GM23338 (cell line): ENCODE results near the gene ENOPH1. TPM values are rescaled to one million over a fixed set of nuclear protein-coding genes. Genes with fewer than 3 reads are reported as not detected.

ENCODE experiments used
- ATAC-seq: fragments of 200-7000 bp; cut with Tn5 transposase; 3 replicates; pipeline ENCODE4 v1.9.1; 2020
- DNase-seq: peaks from one replicate; pipeline ENCODE4 v3.0.0-alpha.2; 2015; ENCODE audit warnings: low spot score
- H2AFZ ChIP-seq: fragments of 200-600 bp; sonication (generic); 2 replicates; pipeline ENCODE4 v1.8.0; 2016; ENCODE audit warnings: antibody characterized with exemption, mild to moderate bottlenecking, moderate library complexity
- H3F3A ChIP-seq: fragments of 200-600 bp; sonication (generic); replicated peaks from 2 replicates; pipeline ENCODE4 v1.8.0; 2017; ENCODE audit warnings: antibody characterized with exemption, mixed run types, low read depth
- H3K27ac ChIP-seq: fragments of 200-600 bp; sonication (generic); 2 replicates; pipeline ENCODE4 v1.6.1; 2016; ENCODE audit warnings: low read depth
- H3K27me3 ChIP-seq: fragments of 200-600 bp; sonication (generic); 2 replicates; pipeline ENCODE4 v1.8.0; 2016; ENCODE audit warnings: mild to moderate bottlenecking, mixed run types, moderate library complexity; ENCODE audit not compliant: insufficient read depth
- H3K36me3 ChIP-seq: fragments of 200-600 bp; sonication (generic); 2 replicates; pipeline ENCODE4 v1.8.0; 2016; ENCODE audit warnings: mild to moderate bottlenecking; ENCODE audit not compliant: insufficient read depth
- H3K4me1 ChIP-seq: fragments of 200-600 bp; sonication (generic); 2 replicates; pipeline ENCODE4 v1.8.0; 2016; ENCODE audit warnings: mild to moderate bottlenecking, moderate library complexity; ENCODE audit not compliant: insufficient read depth
- H3K4me2 ChIP-seq: fragments of 200-600 bp; sonication (generic); 2 replicates; pipeline ENCODE4 v1.7.1; 2017; ENCODE audit warnings: mixed run types
- H3K4me3 ChIP-seq: fragments of 200-600 bp; sonication (generic); 2 replicates; pipeline ENCODE4 v1.6.1; 2016; ENCODE audit warnings: mixed run types
- H3K79me2 ChIP-seq: fragments of 200-600 bp; sonication (generic); replicated peaks from 2 replicates; pipeline ENCODE4 v1.8.0; 2017; ENCODE audit warnings: mild to moderate bottlenecking; ENCODE audit not compliant: insufficient read depth
- H3K9me2 ChIP-seq: fragments of 200-600 bp; sonication (generic); 2 replicates; pipeline ENCODE4 v1.8.0; 2017; ENCODE audit not compliant: insufficient read depth
- H4K20me1 ChIP-seq: fragments of 200-600 bp; sonication (generic); replicated peaks from 2 replicates; pipeline ENCODE4 v1.8.0; 2017; ENCODE audit warnings: mild to moderate bottlenecking; ENCODE audit not compliant: insufficient read depth
- H3K27ac Mint-ChIP-seq: 2 replicates; pipeline ENCODE4 v1.8.0; 2020; ENCODE audit warnings: inconsistent platforms, mild to moderate bottlenecking, moderate library complexity, mixed read lengths
- H3K27me3 Mint-ChIP-seq: 3 replicates; pipeline ENCODE4 v1.8.0; 2022; ENCODE audit warnings: low read depth, mild to moderate bottlenecking, moderate library complexity, mixed read lengths, inconsistent platforms; ENCODE audit not compliant: insufficient read depth, poor library complexity
- H3K36me3 Mint-ChIP-seq: 3 replicates; pipeline ENCODE4 v1.8.0; 2021; ENCODE audit warnings: low read depth, mild to moderate bottlenecking, inconsistent platforms, moderate library complexity, mixed read lengths
- H3K4me1 Mint-ChIP-seq: 3 replicates; pipeline ENCODE4 v1.8.0; 2020; ENCODE audit warnings: mild to moderate bottlenecking, inconsistent platforms, mixed read lengths
- H3K4me3 Mint-ChIP-seq: 3 replicates; pipeline ENCODE4 v1.8.0; 2021; ENCODE audit warnings: moderate library complexity, mild to moderate bottlenecking, inconsistent platforms, mixed read lengths
- H3K9me3 Mint-ChIP-seq: 3 replicates; pipeline ENCODE4 v1.8.0; 2020; ENCODE audit warnings: moderate library complexity, mild to moderate bottlenecking, inconsistent platforms, mixed read lengths
- JUNB ChIP-seq: IDR thresholded peaks from one replicate; pipeline ENCODE4 v1.6.1; 2016; ENCODE audit warnings: antibody characterized with exemption; ENCODE audit not compliant: unreplicated experiment
- STAT1 ChIP-seq: IDR thresholded peaks from one replicate; pipeline ENCODE4 v1.6.1; 2016; ENCODE audit warnings: antibody characterized with exemption; ENCODE audit not compliant: unreplicated experiment
- ZNF114 ChIP-seq: fragments of 250-450 bp; sonication (Bioruptor Pico); IDR thresholded peaks from 2 replicates; pipeline ENCODE4 v1.5.0; 2020; ENCODE audit warnings: mild to moderate bottlenecking, moderate library complexity
- polyA plus RNA-seq: library from polyadenylated mRNA; unstranded; fragments of >200 nt; fragmentation: Nextera tagmentation; extraction: Ambion mirVana; gene quantifications from 2 replicates; pipeline ENCODE4 v1.2.1, GENCODE V29; 2016
- total RNA-seq: library from RNA; depleted of rRNA; stranded (reverse); fragments of >200 nt; shearing (Covaris generic); gene quantifications from 2 replicates; pipeline ENCODE4 v1.2.3, GENCODE V29; 2014
- TF ChIP-seq, protein P1 (sequence below): fragments of 250-450 bp; sonication (Bioruptor Pico); IDR thresholded peaks from 2 replicates; pipeline ENCODE4 v1.5.0; 2020; ENCODE audit warnings: mild to moderate bottlenecking, moderate library complexity
- TF ChIP-seq, protein P2 (sequence below): IDR thresholded peaks from one replicate; pipeline ENCODE4 v1.6.1; 2018; ENCODE audit warnings: antibody characterized with exemption; ENCODE audit not compliant: unreplicated experiment

ENOPH1 gene
- total and polyA plus RNA-seq, 2 experiments from 2014 or later: 105 to 146 TPM

DNA sequence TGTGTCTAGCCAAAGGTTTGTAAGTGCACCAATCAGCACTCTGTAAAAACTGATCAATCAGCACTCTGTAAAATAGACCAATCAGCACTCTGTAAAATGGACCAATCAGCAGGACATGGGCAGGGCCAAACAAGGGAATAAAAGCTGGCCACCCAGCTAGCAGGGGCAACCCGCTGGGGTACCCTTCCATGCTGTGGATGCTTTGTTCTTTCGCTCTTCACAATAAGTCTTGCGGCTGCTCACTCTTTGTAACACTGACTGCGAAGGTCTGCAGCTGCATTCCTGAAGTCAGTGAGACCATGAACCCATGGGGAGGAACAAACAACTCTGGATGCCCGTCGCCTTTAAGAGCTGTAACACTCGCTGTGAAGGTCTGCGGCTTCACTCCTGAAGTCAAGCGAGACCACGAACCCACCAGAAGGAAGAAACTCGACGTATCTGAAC is 14.4 kb upstream of the ENOPH1 start:
- 0 out of 3 replicates have a peak, but pooled peaks cover 2% of the 10 kb centered on the region for H3K36me3 Mint-ChIP-seq
- ATAC-seq (peak; percentile 83), DNase-seq (peak; percentile 50)
- H3K4me1 ChIP-seq: no peaks in the 10 kb centered on the region
- H3K9me2 ChIP-seq: no peaks in the 10 kb centered on the region; the same call in none of the 2 replicates
- H3F3A ChIP-seq: no peaks in the 10 kb centered on the region
- H3K27me3 ChIP-seq: no peaks in the 10 kb centered on the region
- no peaks in the 10 kb centered on the region for H3K36me3 ChIP-seq
- no peak overlapping the region for H3K4me3 Mint-ChIP-seq
- peaks cover 6% of the 10 kb centered on the region; the same call in 2 of the 3 replicates for H3K9me3 Mint-ChIP-seq
- H3K27ac ChIP-seq: no peak overlapping the region
- peaks cover 3% of the 10 kb centered on the region for H3K27me3 Mint-ChIP-seq
- H3K4me2 ChIP-seq: no peak overlapping the region
- TF ChIP-seq STAT1 (no peak), ZNF114 (CRISPR knock-in tag) (0 out of 2 replicates have a peak, but pooled peaks have one; percentile 71), JUNB (no peak)
- TF ChIP-seq, protein P1, sequence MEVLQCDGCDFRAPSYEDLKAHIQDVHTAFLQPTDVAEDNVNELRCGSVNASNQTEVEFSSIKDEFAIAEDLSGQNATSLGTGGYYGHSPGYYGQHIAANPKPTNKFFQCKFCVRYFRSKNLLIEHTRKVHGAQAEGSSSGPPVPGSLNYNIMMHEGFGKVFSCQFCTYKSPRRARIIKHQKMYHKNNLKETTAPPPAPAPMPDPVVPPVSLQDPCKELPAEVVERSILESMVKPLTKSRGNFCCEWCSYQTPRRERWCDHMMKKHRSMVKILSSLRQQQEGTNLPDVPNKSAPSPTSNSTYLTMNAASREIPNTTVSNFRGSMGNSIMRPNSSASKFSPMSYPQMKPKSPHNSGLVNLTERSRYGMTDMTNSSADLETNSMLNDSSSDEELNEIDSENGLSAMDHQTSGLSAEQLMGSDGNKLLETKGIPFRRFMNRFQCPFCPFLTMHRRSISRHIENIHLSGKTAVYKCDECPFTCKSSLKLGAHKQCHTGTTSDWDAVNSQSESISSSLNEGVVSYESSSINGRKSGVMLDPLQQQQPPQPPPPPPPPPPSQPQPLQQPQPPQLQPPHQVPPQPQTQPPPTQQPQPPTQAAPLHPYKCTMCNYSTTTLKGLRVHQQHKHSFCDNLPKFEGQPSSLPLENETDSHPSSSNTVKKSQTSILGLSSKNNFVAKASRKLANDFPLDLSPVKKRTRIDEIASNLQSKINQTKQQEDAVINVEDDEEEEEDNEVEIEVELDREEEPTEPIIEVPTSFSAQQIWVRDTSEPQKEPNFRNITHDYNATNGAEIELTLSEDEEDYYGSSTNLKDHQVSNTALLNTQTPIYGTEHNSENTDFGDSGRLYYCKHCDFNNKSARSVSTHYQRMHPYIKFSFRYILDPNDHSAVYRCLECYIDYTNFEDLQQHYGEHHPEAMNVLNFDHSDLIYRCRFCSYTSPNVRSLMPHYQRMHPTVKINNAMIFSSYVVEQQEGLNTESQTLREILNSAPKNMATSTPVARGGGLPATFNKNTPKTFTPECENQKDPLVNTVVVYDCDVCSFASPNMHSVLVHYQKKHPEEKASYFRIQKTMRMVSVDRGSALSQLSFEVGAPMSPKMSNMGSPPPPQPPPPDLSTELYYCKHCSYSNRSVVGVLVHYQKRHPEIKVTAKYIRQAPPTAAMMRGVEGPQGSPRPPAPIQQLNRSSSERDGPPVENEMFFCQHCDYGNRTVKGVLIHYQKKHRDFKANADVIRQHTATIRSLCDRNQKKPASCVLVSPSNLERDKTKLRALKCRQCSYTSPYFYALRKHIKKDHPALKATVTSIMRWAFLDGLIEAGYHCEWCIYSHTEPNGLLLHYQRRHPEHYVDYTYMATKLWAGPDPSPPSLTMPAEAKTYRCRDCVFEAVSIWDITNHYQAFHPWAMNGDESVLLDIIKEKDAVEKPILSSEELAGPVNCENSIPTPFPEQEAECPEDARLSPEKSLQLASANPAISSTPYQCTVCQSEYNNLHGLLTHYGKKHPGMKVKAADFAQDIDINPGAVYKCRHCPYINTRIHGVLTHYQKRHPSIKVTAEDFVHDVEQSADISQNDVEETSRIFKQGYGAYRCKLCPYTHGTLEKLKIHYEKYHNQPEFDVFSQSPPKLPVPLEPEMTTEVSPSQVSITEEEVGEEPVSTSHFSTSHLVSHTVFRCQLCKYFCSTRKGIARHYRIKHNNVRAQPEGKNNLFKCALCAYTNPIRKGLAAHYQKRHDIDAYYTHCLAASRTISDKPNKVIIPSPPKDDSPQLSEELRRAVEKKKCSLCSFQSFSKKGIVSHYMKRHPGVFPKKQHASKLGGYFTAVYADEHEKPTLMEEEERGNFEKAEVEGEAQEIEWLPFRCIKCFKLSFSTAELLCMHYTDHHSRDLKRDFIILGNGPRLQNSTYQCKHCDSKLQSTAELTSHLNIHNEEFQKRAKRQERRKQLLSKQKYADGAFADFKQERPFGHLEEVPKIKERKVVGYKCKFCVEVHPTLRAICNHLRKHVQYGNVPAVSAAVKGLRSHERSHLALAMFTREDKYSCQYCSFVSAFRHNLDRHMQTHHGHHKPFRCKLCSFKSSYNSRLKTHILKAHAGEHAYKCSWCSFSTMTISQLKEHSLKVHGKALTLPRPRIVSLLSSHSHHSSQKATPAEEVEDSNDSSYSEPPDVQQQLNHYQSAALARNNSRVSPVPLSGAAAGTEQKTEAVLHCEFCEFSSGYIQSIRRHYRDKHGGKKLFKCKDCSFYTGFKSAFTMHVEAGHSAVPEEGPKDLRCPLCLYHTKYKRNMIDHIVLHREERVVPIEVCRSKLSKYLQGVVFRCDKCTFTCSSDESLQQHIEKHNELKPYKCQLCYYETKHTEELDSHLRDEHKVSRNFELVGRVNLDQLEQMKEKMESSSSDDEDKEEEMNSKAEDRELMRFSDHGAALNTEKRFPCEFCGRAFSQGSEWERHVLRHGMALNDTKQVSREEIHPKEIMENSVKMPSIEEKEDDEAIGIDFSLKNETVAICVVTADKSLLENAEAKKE (CRISPR knock-in tag): peak; percentile 54; the same call in 1 of the 2 replicates
- TF ChIP-seq, protein P2, sequence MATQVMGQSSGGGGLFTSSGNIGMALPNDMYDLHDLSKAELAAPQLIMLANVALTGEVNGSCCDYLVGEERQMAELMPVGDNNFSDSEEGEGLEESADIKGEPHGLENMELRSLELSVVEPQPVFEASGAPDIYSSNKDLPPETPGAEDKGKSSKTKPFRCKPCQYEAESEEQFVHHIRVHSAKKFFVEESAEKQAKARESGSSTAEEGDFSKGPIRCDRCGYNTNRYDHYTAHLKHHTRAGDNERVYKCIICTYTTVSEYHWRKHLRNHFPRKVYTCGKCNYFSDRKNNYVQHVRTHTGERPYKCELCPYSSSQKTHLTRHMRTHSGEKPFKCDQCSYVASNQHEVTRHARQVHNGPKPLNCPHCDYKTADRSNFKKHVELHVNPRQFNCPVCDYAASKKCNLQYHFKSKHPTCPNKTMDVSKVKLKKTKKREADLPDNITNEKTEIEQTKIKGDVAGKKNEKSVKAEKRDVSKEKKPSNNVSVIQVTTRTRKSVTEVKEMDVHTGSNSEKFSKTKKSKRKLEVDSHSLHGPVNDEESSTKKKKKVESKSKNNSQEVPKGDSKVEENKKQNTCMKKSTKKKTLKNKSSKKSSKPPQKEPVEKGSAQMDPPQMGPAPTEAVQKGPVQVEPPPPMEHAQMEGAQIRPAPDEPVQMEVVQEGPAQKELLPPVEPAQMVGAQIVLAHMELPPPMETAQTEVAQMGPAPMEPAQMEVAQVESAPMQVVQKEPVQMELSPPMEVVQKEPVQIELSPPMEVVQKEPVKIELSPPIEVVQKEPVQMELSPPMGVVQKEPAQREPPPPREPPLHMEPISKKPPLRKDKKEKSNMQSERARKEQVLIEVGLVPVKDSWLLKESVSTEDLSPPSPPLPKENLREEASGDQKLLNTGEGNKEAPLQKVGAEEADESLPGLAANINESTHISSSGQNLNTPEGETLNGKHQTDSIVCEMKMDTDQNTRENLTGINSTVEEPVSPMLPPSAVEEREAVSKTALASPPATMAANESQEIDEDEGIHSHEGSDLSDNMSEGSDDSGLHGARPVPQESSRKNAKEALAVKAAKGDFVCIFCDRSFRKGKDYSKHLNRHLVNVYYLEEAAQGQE: no peak
- no peak overlapping the region for H3K27ac Mint-ChIP-seq
- H3K79me2 ChIP-seq: no peaks in the 10 kb centered on the region
- H2AFZ ChIP-seq: no peak overlapping the region
- H3K4me1 Mint-ChIP-seq: peaks cover 3% of the 10 kb centered on the region; the same call in 2 of the 3 replicates
- H4K20me1 ChIP-seq: no peaks in the 10 kb centered on the region
- no peak overlapping the region for H3K4me3 ChIP-seq
